GM18861 (cell line): ENCODE results near the gene MOV10L1.
A peak's percentile ranks its signal among the peaks of the same experiment; 100 is the strongest.

Source experiments
- ATAC-seq: cut with Tn5 transposase; IDR thresholded peaks from one replicate; pipeline ENCODE4 v1.9.1; 2021; ENCODE audit not compliant: unreplicated experiment

MOV10L1 gene

DNA sequence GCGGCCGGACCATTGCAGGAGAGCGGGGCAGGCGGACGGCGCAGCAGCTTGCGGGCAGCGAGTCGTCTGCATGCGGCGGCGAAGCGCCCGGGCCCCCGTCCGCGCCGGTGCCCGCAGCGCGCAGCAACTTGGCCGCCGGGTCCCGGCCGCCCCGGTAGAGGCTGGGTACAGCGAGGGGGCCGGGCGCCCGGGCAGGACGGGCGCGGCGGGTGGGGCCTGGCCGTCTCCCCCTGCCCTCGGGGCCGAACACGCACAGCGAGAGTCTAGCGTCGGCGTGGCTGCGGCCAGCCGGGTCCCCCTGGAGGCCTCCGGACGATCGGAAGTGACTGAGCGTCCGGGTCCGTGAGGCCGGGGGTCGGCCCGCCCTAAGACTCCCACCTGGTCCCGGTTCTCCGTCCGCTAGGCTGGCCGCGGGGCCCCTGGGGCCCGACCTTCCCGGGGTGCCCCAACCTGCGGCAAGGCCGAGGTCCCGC, 95.1 kb downstream of the MOV10L1 start:
- no peak for ATAC-seq

GRCh38 chr22:50185375-50186087, 95.7 kb downstream of the MOV10L1 start, which contains the start of gene TRABD:
TRABD (plus strand) TSS chr22:50185913; CDS start chr22:50193061, 7,148 bp downstream.
- no peak for ATAC-seq

- ATAC-seq = no peak
Measured at GRCh38 chr22:50186181-50186714, 96.4 kb downstream of the MOV10L1 start.

GRCh38 chr22:50186761-50187523, 97.1 kb downstream of the MOV10L1 start:
- no peak for ATAC-seq

DNA sequence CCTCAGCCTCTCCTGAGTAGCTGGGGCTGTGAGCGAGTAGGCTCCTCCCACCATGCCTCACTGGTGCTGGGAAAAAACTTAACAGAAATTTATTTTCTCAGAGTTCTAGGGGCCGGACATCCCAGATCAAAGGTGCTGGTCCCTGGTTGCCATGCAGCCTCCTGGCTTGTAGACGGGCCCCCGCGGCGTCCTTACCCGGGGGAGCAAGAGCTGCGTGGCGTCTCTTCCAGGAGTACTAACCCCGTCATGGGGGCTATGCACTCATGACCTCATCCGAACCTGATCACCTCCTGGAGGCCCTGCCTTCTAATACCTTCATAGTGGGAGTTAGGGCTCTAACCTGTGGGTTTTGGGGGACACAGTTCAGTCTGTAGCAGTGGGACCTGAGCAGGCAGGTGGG, 98.5 kb downstream of the MOV10L1 start:
- ATAC-seq = no peak

- no peak for ATAC-seq
Measured at GRCh38 chr22:50189184-50189848, 99.5 kb downstream of the MOV10L1 start.

DNA sequence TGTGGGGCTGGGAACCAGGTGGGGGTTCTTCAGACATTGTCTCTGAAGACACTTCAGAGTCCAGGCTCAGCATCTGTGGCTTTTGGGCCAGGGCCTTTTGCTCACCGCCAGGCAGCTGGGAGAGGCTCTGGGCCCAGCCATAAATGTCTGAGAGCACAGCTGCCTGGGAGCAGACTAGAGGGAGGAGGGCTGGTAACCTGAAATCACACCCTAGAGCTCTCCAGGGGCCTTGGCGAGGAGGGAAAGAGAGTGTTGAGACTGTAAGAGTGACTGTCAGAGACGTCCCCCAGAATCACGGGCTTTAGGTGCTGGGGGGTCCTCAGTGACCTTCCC, 100.0 kb downstream of the MOV10L1 start:
- ATAC-seq = no peak

DNA sequence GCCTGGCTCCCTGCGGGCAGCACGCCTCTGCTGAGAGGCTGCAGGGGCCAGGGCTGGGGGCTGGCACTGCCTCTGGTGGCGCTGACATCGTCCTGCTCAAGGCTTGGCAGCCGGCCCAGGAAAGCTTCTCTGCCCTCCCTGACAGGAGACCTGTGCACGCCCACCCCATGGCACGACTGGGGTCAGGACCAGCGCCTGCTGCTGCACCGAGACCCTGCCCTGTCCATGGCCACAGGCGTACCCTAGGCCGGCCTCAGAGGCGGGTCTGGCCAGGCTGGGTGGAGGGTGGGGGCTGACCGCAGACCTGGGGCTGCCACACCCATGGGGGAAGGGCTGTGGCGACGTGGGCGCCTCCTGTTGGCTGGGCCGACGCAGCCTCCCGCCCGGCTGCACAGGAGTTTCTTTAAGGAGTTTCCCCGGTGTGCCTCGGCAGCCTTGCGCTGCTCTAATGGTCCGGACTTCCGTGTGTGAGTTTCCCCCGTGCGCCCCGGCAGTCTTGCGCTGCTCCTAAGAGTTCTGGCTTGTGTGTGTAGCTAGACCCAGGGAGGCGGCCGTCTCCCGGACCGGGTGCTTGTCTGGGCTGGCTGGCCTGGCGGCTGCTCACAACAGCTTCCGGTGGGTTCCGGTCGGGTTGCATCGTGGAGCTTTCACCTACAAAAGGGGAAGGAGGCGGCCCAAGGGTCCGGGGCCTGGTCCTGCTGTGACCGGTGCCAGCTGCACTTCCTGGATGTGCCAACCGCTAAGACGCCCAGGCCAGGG, 100.6 kb downstream of the MOV10L1 start:
- peak; percentile 36 for ATAC-seq

- ATAC-seq = peak; percentile 27
Measured at GRCh38 chr22:50190941-50191741, 101.3 kb downstream of the MOV10L1 start.

DNA sequence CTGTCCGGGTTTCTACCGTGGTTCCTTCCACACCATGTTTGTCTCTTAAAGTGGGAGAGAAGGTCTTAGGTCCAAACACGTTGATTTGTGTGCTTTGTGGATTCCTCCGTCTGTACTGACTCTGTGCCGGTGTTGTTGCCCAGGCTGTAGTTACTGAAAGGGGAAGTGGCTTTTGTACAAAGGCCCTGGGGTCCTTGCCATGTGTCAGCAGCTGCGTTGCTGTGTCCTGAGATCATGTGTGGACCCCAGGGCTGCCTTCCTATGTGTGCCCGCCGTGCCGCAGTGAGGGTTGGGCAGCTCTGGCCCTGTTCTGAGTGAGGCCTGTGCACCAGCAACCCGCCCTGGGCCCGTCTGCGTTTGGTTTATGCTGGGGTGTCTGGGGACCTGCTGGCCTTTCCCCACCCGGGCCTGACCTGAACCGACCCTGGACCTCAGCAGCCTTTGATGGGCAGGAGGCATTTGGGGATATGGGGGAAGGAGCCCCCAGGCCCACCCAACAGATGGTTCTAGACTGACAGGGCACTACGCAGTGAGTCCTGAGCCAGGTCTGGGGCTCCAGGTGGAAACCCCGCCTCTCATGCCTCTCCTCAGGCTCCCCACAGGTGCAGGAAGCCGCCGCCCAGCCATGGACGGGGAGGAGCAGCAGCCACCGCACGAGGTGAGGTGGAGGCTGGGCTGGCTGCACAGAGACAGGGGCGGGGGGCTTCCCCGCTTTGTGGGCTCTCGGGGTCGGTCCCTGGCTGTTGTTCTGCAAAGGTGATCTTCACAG, 102.8 kb downstream of the MOV10L1 start:
- no peak for ATAC-seq

GRCh38 chr22:50193621-50194020, 103.8 kb downstream of the MOV10L1 start:
- ATAC-seq = no peak

- ATAC-seq = no peak
Measured at GRCh38 chr22:50194037-50194805, 104.4 kb downstream of the MOV10L1 start.

DNA sequence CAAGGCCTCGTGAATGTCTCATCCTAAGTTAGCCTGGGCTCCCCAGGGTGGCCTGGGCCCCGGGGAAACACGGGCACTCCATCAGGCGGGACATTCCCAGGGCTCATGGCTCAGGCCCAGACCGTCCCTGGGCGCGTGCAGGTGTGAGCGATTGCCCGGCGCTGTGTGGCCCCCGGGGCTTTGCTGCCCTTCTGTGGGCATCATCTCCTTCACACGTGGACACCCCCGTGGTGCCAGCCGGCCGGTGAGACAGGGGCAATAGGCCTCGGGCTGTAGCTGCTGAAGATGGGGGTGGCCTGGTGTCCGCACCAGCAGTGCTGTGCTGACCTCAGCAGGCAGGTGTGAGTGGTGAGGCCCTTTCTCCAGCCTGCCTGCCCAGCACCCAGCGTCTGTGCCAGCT, 106.5 kb downstream of the MOV10L1 start:
- ATAC-seq = no peak

- no peak for ATAC-seq
Measured at GRCh38 chr22:50197000-50197800, 107.4 kb downstream of the MOV10L1 start.

GRCh38 chr22:50197856-50198623, 108.2 kb downstream of the MOV10L1 start:
- no peak for ATAC-seq

GRCh38 chr22:50198624-50199017, 108.8 kb downstream of the MOV10L1 start:
- no peak for ATAC-seq

GRCh38 chr22:50199251-50199721, 109.5 kb downstream of the MOV10L1 start:
- no peak for ATAC-seq
